ENCODE results near the gene TLR3.
A peak's percentile ranks its signal among the peaks of the same experiment; 100 is the strongest.
"Not testable (repeated sequence)": the region's sequence is repeated elsewhere in the genome, so short reads cannot be mapped to it uniquely, and the experiment has no call there.

TLR3 gene

GRCh38 chr4:186032259-186032658 is 36.7 kb upstream of the TLR3 start:
- no peak for DNase-seq (ENCODE audit: low read depth)
- no peak overlapping the region for H3K4me3 ChIP-seq (replicated peaks; ENCODE audit: low read depth, low read length)
- peak; percentile 23 for TF ChIP-seq CTCF (IDR thresholded peaks at IDR 0.05; ENCODE audit: low read length, missing control alignments)

- DNase-seq (ENCODE audit: low read depth), result no peak
- TF ChIP-seq CTCF (IDR thresholded peaks at IDR 0.05; ENCODE audit: low read length, missing control alignments), result no peak
- H3K4me3 ChIP-seq (replicated peaks; ENCODE audit: low read depth, low read length), result no peak overlapping the region
Observed at GRCh38 chr4:186033027-186033426, 35.9 kb upstream of the TLR3 start.

GRCh38 chr4:186034613-186035012 is 34.3 kb upstream of the TLR3 start:
- not testable (repeated sequence) for DNase-seq (ENCODE audit: low read depth); H3K4me3 ChIP-seq (replicated peaks; ENCODE audit: low read depth, low read length)

GRCh38 chr4:186036976-186037581 is 31.9 kb upstream of the TLR3 start:
- no peak overlapping the region for H3K4me3 ChIP-seq (replicated peaks; ENCODE audit: low read depth, low read length)
- DNase-seq (ENCODE audit: low read depth), result no peak
- no peak for TF ChIP-seq CTCF (IDR thresholded peaks at IDR 0.05; ENCODE audit: low read length, missing control alignments)

GRCh38 chr4:186037692-186038658 is 31.0 kb upstream of the TLR3 start:
- TF ChIP-seq CTCF (IDR thresholded peaks at IDR 0.05; ENCODE audit: low read length, missing control alignments), result peak; percentile 65
- H3K4me3 ChIP-seq (replicated peaks; ENCODE audit: low read depth, low read length), result no peak overlapping the region
- peak; percentile 94 for DNase-seq (ENCODE audit: low read depth)

- H3K4me3 ChIP-seq (replicated peaks; ENCODE audit: low read depth, low read length), result no peak overlapping the region
Observed at GRCh38 chr4:186039697-186040096, 29.3 kb upstream of the TLR3 start.

More at GRCh38 chr4:186039697-186040096, 29.3 kb upstream of the TLR3 start:
- TF ChIP-seq CTCF (IDR thresholded peaks at IDR 0.05; ENCODE audit: low read length, missing control alignments), result no peak
- no peak for DNase-seq (ENCODE audit: low read depth)

Measured in fibroblast of pulmonary artery (primary cell).